A673 (cell line): ENCODE measurements around the gene GUCY1A1.

Experiments
- EZH2 ChIP-seq: fragments of 200-600 bp; sonication (generic); IDR thresholded peaks from 2 replicates; pipeline ENCODE4 v1.6.1; 2017; ENCODE audit warnings: borderline replicate concordance, low read depth, mild to moderate bottlenecking, mixed read lengths, antibody characterized with exemption, low read length; ENCODE audit not compliant: poor library complexity, severe bottlenecking
- TF ChIP-seq, protein P1 (sequence below): fragments of 300-800, 200-600 bp; sonication (generic); conservative IDR thresholded peaks from 2 replicates; pipeline ENCODE4 v1.5.1; 2017; ENCODE audit warnings: low read depth, mild to moderate bottlenecking, antibody characterized with exemption, low read length, moderate library complexity, mixed read lengths

DNA sequence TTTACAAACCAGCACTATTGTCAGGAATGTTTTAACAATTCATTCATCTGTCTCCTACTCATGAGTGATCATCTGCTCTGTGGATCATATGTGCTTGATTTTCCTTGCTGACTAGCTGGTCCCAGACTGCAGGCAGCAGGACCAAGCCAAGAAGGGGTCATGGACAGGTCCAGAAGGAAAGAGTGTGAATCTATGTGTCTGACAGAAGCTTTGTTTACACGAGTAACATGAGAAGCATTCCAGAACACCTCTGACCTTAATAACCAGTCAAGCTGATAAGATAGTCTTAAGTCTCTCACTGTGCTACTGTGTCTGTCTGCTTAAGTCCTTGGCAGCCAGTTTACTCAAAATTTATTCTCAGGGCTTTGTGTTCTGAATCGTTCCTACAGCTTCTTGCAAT is 39.0 kb downstream of the GUCY1A1 start:
- TF ChIP-seq, protein P1, sequence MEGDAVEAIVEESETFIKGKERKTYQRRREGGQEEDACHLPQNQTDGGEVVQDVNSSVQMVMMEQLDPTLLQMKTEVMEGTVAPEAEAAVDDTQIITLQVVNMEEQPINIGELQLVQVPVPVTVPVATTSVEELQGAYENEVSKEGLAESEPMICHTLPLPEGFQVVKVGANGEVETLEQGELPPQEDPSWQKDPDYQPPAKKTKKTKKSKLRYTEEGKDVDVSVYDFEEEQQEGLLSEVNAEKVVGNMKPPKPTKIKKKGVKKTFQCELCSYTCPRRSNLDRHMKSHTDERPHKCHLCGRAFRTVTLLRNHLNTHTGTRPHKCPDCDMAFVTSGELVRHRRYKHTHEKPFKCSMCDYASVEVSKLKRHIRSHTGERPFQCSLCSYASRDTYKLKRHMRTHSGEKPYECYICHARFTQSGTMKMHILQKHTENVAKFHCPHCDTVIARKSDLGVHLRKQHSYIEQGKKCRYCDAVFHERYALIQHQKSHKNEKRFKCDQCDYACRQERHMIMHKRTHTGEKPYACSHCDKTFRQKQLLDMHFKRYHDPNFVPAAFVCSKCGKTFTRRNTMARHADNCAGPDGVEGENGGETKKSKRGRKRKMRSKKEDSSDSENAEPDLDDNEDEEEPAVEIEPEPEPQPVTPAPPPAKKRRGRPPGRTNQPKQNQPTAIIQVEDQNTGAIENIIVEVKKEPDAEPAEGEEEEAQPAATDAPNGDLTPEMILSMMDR, result no peak
- TF ChIP-seq EZH2, result no peak
